Lower lobe of right lung (tissue), 2 donors: ENCODE results near the gene CRIP1. TPM values are rescaled to one million over a fixed set of nuclear protein-coding genes. Genes with fewer than 3 reads are reported as not detected.
A peak's percentile ranks its signal among the peaks of the same experiment; 100 is the strongest.

Source experiments
- ATAC-seq, 2 donors: fragments of 200-7000 bp; cut with Tn5 transposase; one replicate each; pipeline ENCODE4 v1.9.1; 2020 to 2022; ENCODE audit warnings: mild to moderate bottlenecking in 2 of 2, moderate library complexity in 2 of 2
- DNase-seq: peaks from one replicate; pipeline ENCODE4 v3.0.0-alpha.2; 2020
- H3K27ac ChIP-seq: fragments of 200-600 bp; one replicate; pipeline ENCODE4 v1.8.0; 2022
- H3K27me3 ChIP-seq: fragments of 200-600 bp; one replicate; pipeline ENCODE4 v1.8.0; 2022; ENCODE audit warnings: low read depth
- H3K36me3 ChIP-seq: fragments of 200-600 bp; one replicate; pipeline ENCODE4 v1.8.0; 2022; ENCODE audit warnings: mild to moderate bottlenecking
- H3K4me1 ChIP-seq: fragments of 200-600 bp; one replicate; pipeline ENCODE4 v1.8.0; 2022
- H3K4me3 ChIP-seq: fragments of 200-600 bp; one replicate; pipeline ENCODE4 v1.8.0; 2022; ENCODE audit warnings: mild to moderate bottlenecking
- H3K9me3 ChIP-seq: fragments of 200-600 bp; one replicate; pipeline ENCODE4 v1.8.0; 2022
- CTCF ChIP-seq: fragments of 200-600 bp; IDR thresholded peaks from one replicate; pipeline ENCODE4 v1.8.0; 2022; ENCODE audit warnings: antibody characterized with exemption, mild to moderate bottlenecking
- intact Hi-C: fragments of 100-400 bp; cut with DNase I; formaldehyde crosslinking; loops from one replicate; pipeline ENCODE4 v1.11.0; 2022
- total RNA-seq: library from RNA; stranded (reverse); fragmentation: NEBNext Ultra II Directional; extraction: Animal tissue kit (Norgen Biotek cat#: 25700); gene quantifications from one replicate; pipeline ENCODE4 v1.2.1, GENCODE V29; 2021
- donor health status: DM: no; HTN: yes; CAD: no; lungs with severe emphysema.

Gene CRIP1
- total RNA-seq, 1 donor from 2014 or later = 237 TPM

GRCh38 chr14:105448706-105449111, 38.0 kb upstream of the CRIP1 start:
- intact Hi-C loops = no loop called here
- H3K27me3 ChIP-seq = no peaks in the 10 kb centered on the region
- DNase-seq (peak; percentile 79), ATAC-seq (peak; percentile 88 to 92)
- peak overlapping the region; percentile 41 for H3K27ac ChIP-seq
- no peak overlapping the region for H3K4me3 ChIP-seq
- no peaks in the 10 kb centered on the region for H3K9me3 ChIP-seq
- TF ChIP-seq CTCF = peak; percentile 97
- H3K36me3 ChIP-seq = peaks cover 27% of the 10 kb centered on the region
- H3K4me1 ChIP-seq = peaks cover 9% of the 10 kb centered on the region

- peak in 1 of 2 donors; percentile 6 for ATAC-seq
- Histone ChIP-seq H3K27me3 (no peaks in the 10 kb centered on the region), H3K36me3 (peaks cover 35% of the 10 kb centered on the region), H3K27ac (no peak overlapping the region), H3K4me1 (peaks cover 9% of the 10 kb centered on the region), H3K9me3 (no peaks in the 10 kb centered on the region), H3K4me3 (no peak overlapping the region)
- intact Hi-C loops = no loop called here
- TF ChIP-seq CTCF = no peak
- no peak for DNase-seq
Observed at GRCh38 chr14:105449276-105450122, 37.2 kb upstream of the CRIP1 start.

GRCh38 chr14:105450123-105450505, 36.6 kb upstream of the CRIP1 start:
- no peak for DNase-seq

GRCh38 chr14:105450864-105451720, 35.6 kb upstream of the CRIP1 start:
- Histone ChIP-seq H3K9me3 (no peaks in the 10 kb centered on the region), H3K27ac (no peak overlapping the region), H3K4me1 (peaks cover 9% of the 10 kb centered on the region), H3K27me3 (no peaks in the 10 kb centered on the region), H3K36me3 (peaks cover 51% of the 10 kb centered on the region), H3K4me3 (no peak overlapping the region)
- DNase-seq (peak; percentile 43), ATAC-seq (no peak)
- intact Hi-C loops = no loop called here
- no peak for TF ChIP-seq CTCF

More at GRCh38 chr14:105450123-105450505, 36.6 kb upstream of the CRIP1 start:
- Histone ChIP-seq H3K9me3 (no peaks in the 10 kb centered on the region), H3K4me3 (no peak overlapping the region), H3K36me3 (peaks cover 42% of the 10 kb centered on the region), H3K27me3 (no peaks in the 10 kb centered on the region), H3K4me1 (peaks cover 9% of the 10 kb centered on the region), H3K27ac (no peak overlapping the region)
- no peak for ATAC-seq
- TF ChIP-seq CTCF = no peak
- intact Hi-C loops = no loop called here

- Histone ChIP-seq H3K9me3 (no peaks in the 10 kb centered on the region), H3K4me1 (peaks cover 9% of the 10 kb centered on the region), H3K4me3 (no peak overlapping the region), H3K27ac (no peak overlapping the region), H3K27me3 (no peaks in the 10 kb centered on the region), H3K36me3 (peaks cover 70% of the 10 kb centered on the region)
- peak; percentile 33 for DNase-seq
- intact Hi-C loops = no loop called here
- ATAC-seq = no peak
- no peak for TF ChIP-seq CTCF
Observed at GRCh38 chr14:105452963-105453362, 33.7 kb upstream of the CRIP1 start.
